Testis (tissue), 3 donors: ENCODE data around the gene C19orf47. TPM values are rescaled to one million over a fixed set of nuclear protein-coding genes. Genes with fewer than 3 reads are reported as not detected.

Experiments used
- DNase-seq: peaks from one replicate; pipeline ENCODE4 v3.0.0-alpha.2; 2019
- H3K27ac ChIP-seq, 2 donors: fragments of 200-600 bp; sonication (generic); one replicate each; pipeline ENCODE4 v1.5.1; 2019
- H3K27me3 ChIP-seq: fragments of 200-600 bp; sonication (generic); one replicate; pipeline ENCODE4 v1.5.1; 2019
- H3K36me3 ChIP-seq: fragments of 200-600 bp; sonication (generic); one replicate; pipeline ENCODE4 v1.5.1; 2017; ENCODE audit warnings: low read depth; ENCODE audit errors: missing control alignments
- H3K4me1 ChIP-seq: fragments of 200-600 bp; sonication (generic); one replicate; pipeline ENCODE4 v1.5.1; 2019
- H3K4me3 ChIP-seq, 2 donors: fragments of 200-600 bp; sonication (generic); one replicate each; pipeline ENCODE4 v1.5.1; 2017 to 2019
- H3K9me3 ChIP-seq: fragments of 200-600 bp; sonication (generic); one replicate; pipeline ENCODE4 v1.5.1; 2017
- POLR2A ChIP-seq: fragments of 450-650 bp; IDR thresholded peaks from one replicate; pipeline ENCODE4 v1.6.1; 2017; ENCODE audit warnings: antibody characterized with exemption, mild to moderate bottlenecking, moderate library complexity
- WGBS, 2 donors: methylation state at CpG; one replicate each; pipeline ENCODE4 v1.1.5; 2018; 5-methylcytosine and 5-hydroxymethylcytosine counted together
- intact Hi-C: fragments of 100-400 bp; cut with DNase I; formaldehyde crosslinking; loops from one replicate; pipeline ENCODE4 v1.15.1; 2023; ENCODE audit warnings: low total_unique reads
- polyA plus RNA-seq: library from polyadenylated mRNA; stranded (reverse); fragments of 350-450 nt; fragmentation: Illumina TruSeq; extraction: RNeasy Lipid Tissue Mini Kit (QIAGEN cat#74804); gene quantifications from one replicate; pipeline ENCODE4 v1.2.3, GENCODE V29; 2014; ENCODE audit warnings: low read depth, low replicate concordance; ENCODE audit not compliant: insufficient read depth
- total RNA-seq, 2 donors: library from RNA; depleted of rRNA; stranded (reverse); fragments of >200 nt; gene quantifications; one replicate each; pipeline ENCODE4 v1.2.3, GENCODE V29; 2016
- TF ChIP-seq, protein P1 (sequence below), 3 experiments: fragments of 450-650 bp in 2 of 3; fragments of 200-600 bp in 1 of 3; sonication (generic) in 1 of 3; IDR thresholded peaks; one replicate each; pipeline ENCODE4 v1.5.1; 2016 to 2019; ENCODE audit warnings: antibody characterized with exemption in 3 of 3, mild to moderate bottlenecking in 2 of 3, moderate library complexity in 1 of 3

The C19orf47 gene
- total and polyA plus RNA-seq, 3 donors from 2014 or later: 48.9 to 62.2 (median 57.1) TPM

GRCh38 chr19:40309666-40310065, 38.5 kb downstream of the C19orf47 start:
- no peaks in the 10 kb centered on the region for H3K4me1 ChIP-seq
- H3K27me3 ChIP-seq: no peaks in the 10 kb centered on the region
- H3K36me3 ChIP-seq: no peaks in the 10 kb centered on the region
- intact Hi-C loops: no loop called here
- H3K27ac ChIP-seq: no peak overlapping the region
- TF ChIP-seq, protein P1, sequence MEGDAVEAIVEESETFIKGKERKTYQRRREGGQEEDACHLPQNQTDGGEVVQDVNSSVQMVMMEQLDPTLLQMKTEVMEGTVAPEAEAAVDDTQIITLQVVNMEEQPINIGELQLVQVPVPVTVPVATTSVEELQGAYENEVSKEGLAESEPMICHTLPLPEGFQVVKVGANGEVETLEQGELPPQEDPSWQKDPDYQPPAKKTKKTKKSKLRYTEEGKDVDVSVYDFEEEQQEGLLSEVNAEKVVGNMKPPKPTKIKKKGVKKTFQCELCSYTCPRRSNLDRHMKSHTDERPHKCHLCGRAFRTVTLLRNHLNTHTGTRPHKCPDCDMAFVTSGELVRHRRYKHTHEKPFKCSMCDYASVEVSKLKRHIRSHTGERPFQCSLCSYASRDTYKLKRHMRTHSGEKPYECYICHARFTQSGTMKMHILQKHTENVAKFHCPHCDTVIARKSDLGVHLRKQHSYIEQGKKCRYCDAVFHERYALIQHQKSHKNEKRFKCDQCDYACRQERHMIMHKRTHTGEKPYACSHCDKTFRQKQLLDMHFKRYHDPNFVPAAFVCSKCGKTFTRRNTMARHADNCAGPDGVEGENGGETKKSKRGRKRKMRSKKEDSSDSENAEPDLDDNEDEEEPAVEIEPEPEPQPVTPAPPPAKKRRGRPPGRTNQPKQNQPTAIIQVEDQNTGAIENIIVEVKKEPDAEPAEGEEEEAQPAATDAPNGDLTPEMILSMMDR (IDR thresholded peaks at IDR 0.05): no peak
- no peak for TF ChIP-seq POLR2A
- DNase-seq: no peak
- 79 to 88% methylated on average over 1 of the region's 1 CpG for WGBS, 2 donors
- H3K9me3 ChIP-seq: no peaks in the 10 kb centered on the region
- no peak overlapping the region for H3K4me3 ChIP-seq

DNA sequence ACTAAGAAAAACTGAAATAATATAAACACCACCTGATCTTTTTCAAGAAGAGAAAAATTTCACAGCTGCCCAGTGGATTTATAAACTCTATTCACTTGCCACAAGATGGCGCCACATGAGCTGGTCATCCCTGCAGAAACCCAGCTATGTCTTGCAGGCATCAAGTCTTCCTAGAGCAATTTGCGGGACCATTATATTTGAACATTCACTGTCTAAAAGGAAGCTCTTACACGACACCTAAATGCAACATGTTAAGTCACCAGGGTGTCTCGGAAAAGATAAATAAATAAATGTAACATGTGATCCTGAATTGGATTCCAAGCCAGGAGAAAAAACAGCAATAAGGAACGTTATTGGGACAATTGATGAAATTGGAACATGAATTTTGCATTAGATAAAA, 42.8 kb downstream of the C19orf47 start:
- 21 to 28% methylated on average over 5 of the region's 5 CpGs for WGBS, 2 donors
- intact Hi-C loops: no loop called here
- peak; percentile 85 for DNase-seq
- Histone ChIP-seq H3K36me3 (no peaks in the 10 kb centered on the region), H3K27ac (no peak overlapping the region), H3K27me3 (no peaks in the 10 kb centered on the region), H3K9me3 (no peaks in the 10 kb centered on the region), H3K4me1 (no peaks in the 10 kb centered on the region), H3K4me3 (no peak overlapping the region)
- TF ChIP-seq, protein P1 (IDR thresholded peaks at IDR 0.05): peak; percentile 68 to 83 (median 81)
- TF ChIP-seq POLR2A: no peak

GRCh38 chr19:40304306-40304705, 43.9 kb downstream of the C19orf47 start:
- Histone ChIP-seq H3K27me3 (no peaks in the 10 kb centered on the region), H3K4me1 (no peaks in the 10 kb centered on the region), H3K36me3 (no peaks in the 10 kb centered on the region), H3K9me3 (no peaks in the 10 kb centered on the region), H3K27ac (no peak overlapping the region), H3K4me3 (no peak overlapping the region)
- no peak for DNase-seq
- 63 to 70% methylated on average over 4 of the region's 4 CpGs for WGBS, 2 donors
- no peak for TF ChIP-seq POLR2A
- TF ChIP-seq, protein P1 (IDR thresholded peaks at IDR 0.05): no peak
- intact Hi-C loops: no loop called here

- Histone ChIP-seq H3K36me3 (no peaks in the 10 kb centered on the region), H3K27me3 (no peaks in the 10 kb centered on the region), H3K9me3 (no peaks in the 10 kb centered on the region), H3K4me3 (no peak overlapping the region), H3K27ac (no peak overlapping the region), H3K4me1 (no peaks in the 10 kb centered on the region)
- no peak for DNase-seq
- whole genome bisulfite sequencing, 2 donors: 68 to 83% methylated on average over 2 of the region's 2 CpGs
- TF ChIP-seq, protein P1 (IDR thresholded peaks at IDR 0.05): no peak
- no peak for TF ChIP-seq POLR2A
- intact Hi-C loops: no loop called here
Measured at GRCh38 chr19:40303765-40304164, 44.4 kb downstream of the C19orf47 start.

DNA sequence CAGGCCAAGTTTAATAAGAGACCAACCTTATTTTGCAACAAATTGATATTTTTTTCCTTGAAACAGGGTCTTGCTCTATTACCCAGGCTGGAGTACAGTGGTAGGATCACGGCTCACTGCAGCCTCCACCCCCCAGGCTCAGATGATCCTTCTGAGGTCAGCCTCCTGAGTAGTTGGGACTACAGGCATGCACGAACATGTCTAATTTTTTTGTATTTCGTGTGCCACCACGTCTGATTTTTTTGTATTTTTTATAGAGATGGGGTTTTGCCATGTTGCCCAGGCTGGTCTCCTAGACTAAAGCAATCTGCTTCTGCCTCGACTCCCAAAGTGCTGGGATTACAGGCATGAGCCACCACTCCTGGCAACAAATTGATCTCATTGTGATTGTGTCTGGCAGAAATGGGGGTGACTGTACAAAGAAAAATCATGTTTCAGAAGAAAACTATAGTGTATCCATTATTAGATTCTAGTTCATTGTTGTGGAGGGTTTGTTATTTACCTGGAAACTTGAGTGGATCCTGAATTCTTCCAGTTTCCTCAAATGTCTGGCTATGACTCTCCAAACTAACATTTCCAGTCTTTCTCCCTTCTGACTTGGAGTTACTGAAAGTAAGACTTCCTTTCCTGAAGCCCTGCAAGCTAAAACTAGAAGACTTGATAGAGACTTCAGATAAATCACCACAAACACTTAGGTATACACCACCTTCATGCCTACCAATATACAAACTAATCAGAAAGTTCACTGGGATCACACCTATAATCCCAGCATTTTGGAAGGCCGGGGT, 45.8 kb downstream of the C19orf47 start:
- no peaks in the 10 kb centered on the region for H3K9me3 ChIP-seq
- no peaks in the 10 kb centered on the region for H3K27me3 ChIP-seq
- intact Hi-C loops: no loop called here
- H3K4me3 ChIP-seq: no peak overlapping the region
- no peaks in the 10 kb centered on the region for H3K36me3 ChIP-seq
- peak; percentile 44 for DNase-seq
- TF ChIP-seq POLR2A: no peak
- TF ChIP-seq, protein P1 (IDR thresholded peaks at IDR 0.05): no peak
- peak overlapping the region in 1 of 2 donors; percentile 22 for H3K27ac ChIP-seq
- 69 to 74% methylated on average over 6 of the region's 6 CpGs for WGBS, 2 donors
- peaks cover 4% of the 10 kb centered on the region for H3K4me1 ChIP-seq
